Upper lobe of right lung (tissue), 1 donor: ENCODE measurements around the gene PCDH17. TPM values are rescaled to one million over a fixed set of nuclear protein-coding genes. Genes with fewer than 3 reads are reported as not detected.

Experiments used
- ATAC-seq: fragments of 200-7000 bp; cut with Tn5 transposase; one replicate; pipeline ENCODE4 v1.9.1; 2020; ENCODE audit warnings: mild to moderate bottlenecking, moderate library complexity
- DNase-seq: peaks from one replicate; pipeline ENCODE4 v3.0.0-alpha.2; 2020
- H3K27ac ChIP-seq: fragments of 200-600 bp; one replicate; pipeline ENCODE4 v1.8.0; 2022
- H3K27me3 ChIP-seq: fragments of 200-600 bp; one replicate; pipeline ENCODE4 v1.8.0; 2022; ENCODE audit warnings: mild to moderate bottlenecking
- H3K36me3 ChIP-seq: fragments of 200-600 bp; one replicate; pipeline ENCODE4 v1.8.0; 2022
- H3K4me1 ChIP-seq: fragments of 200-600 bp; one replicate; pipeline ENCODE4 v1.8.0; 2022
- H3K4me3 ChIP-seq: fragments of 200-600 bp; one replicate; pipeline ENCODE4 v1.8.0; 2022; ENCODE audit warnings: mild to moderate bottlenecking
- H3K9me3 ChIP-seq: fragments of 200-600 bp; one replicate; pipeline ENCODE4 v1.8.0; 2022
- CTCF ChIP-seq: fragments of 200-600 bp; IDR thresholded peaks from one replicate; pipeline ENCODE4 v1.8.0; 2022; ENCODE audit warnings: antibody characterized with exemption
- intact Hi-C: fragments of 100-400 bp; cut with DNase I; formaldehyde crosslinking; loops from one replicate; pipeline ENCODE4 v1.11.0; 2022
- total RNA-seq: library from RNA; stranded (reverse); fragmentation: NEBNext Ultra II Directional; extraction: Animal tissue kit (Norgen Biotek cat#: 25700); gene quantifications from one replicate; pipeline ENCODE4 v1.2.1, GENCODE V29; 2021
- donor health status: DM: no; HTN: yes; CAD: no; lungs with severe emphysema.

PCDH17 gene
- total RNA-seq, 1 donor from 2014 or later = 65.4 TPM

GRCh38 chr13:57739543-57740190 is 108.1 kb downstream of the PCDH17 start:
- H3K27me3 ChIP-seq = no peaks in the 10 kb centered on the region
- intact Hi-C loops = no loop called here
- H3K9me3 ChIP-seq = no peaks in the 10 kb centered on the region
- TF ChIP-seq CTCF = no peak
- no peak overlapping the region for H3K4me3 ChIP-seq
- H3K27ac ChIP-seq = no peak overlapping the region
- ATAC-seq (no peak), DNase-seq (no peak)
- no peaks in the 10 kb centered on the region for H3K4me1 ChIP-seq
- H3K36me3 ChIP-seq = no peaks in the 10 kb centered on the region

GRCh38 chr13:57740719-57741118 is 109.2 kb downstream of the PCDH17 start:
- Histone ChIP-seq H3K9me3 (no peaks in the 10 kb centered on the region), H3K36me3 (no peaks in the 10 kb centered on the region), H3K27ac (no peak overlapping the region), H3K4me1 (no peaks in the 10 kb centered on the region), H3K4me3 (no peak overlapping the region), H3K27me3 (no peaks in the 10 kb centered on the region)
- DNase-seq (no peak), ATAC-seq (no peak)
- intact Hi-C loops = no loop called here
- TF ChIP-seq CTCF = no peak

GRCh38 chr13:57748096-57748495 is 116.6 kb downstream of the PCDH17 start:
- no peak for DNase-seq
- H3K4me3 ChIP-seq = no peak overlapping the region

GRCh38 chr13:57760951-57761350 is 129.4 kb downstream of the PCDH17 start:
- Histone ChIP-seq H3K4me1 (no peaks in the 10 kb centered on the region), H3K9me3 (no peaks in the 10 kb centered on the region), H3K36me3 (no peaks in the 10 kb centered on the region), H3K27me3 (no peaks in the 10 kb centered on the region), H3K27ac (no peak overlapping the region), H3K4me3 (no peak overlapping the region)
- intact Hi-C loops = no loop called here
- no peak for TF ChIP-seq CTCF
- DNase-seq (no peak), ATAC-seq (no peak)

More at GRCh38 chr13:57748096-57748495, 116.6 kb downstream of the PCDH17 start:
- Histone ChIP-seq H3K36me3 (no peaks in the 10 kb centered on the region), H3K27ac (no peak overlapping the region), H3K9me3 (no peaks in the 10 kb centered on the region), H3K27me3 (no peaks in the 10 kb centered on the region), H3K4me1 (no peaks in the 10 kb centered on the region)
- intact Hi-C loops = no loop called here
- no peak for TF ChIP-seq CTCF
- no peak for ATAC-seq

- no peak for TF ChIP-seq CTCF
- ATAC-seq = no peak
Measured at GRCh38 chr13:57763689-57764088, 132.1 kb downstream of the PCDH17 start.

More at GRCh38 chr13:57763689-57764088, 132.1 kb downstream of the PCDH17 start:
- no peak for DNase-seq
- intact Hi-C loops = no loop called here
- no peaks in the 10 kb centered on the region for H3K27me3 ChIP-seq
- H3K9me3 ChIP-seq = no peaks in the 10 kb centered on the region
- no peak overlapping the region for H3K27ac ChIP-seq
- no peaks in the 10 kb centered on the region for H3K4me1 ChIP-seq
- H3K4me3 ChIP-seq = no peak overlapping the region
- no peaks in the 10 kb centered on the region for H3K36me3 ChIP-seq
